CMK (cell line): Measurements from ENCODE around the gene COLEC11.
A peak's percentile ranks its signal among the peaks of the same experiment; 100 is the strongest.
"Not testable (repeated sequence)": the region's sequence is repeated elsewhere in the genome, so short reads cannot be mapped to it uniquely, and the experiment has no call there.

Experiments
- DNase-seq: peaks from one replicate; pipeline ENCODE4 v3.0.0-alpha.2; 2010; ENCODE audit warnings: low read depth

Gene COLEC11

DNA sequence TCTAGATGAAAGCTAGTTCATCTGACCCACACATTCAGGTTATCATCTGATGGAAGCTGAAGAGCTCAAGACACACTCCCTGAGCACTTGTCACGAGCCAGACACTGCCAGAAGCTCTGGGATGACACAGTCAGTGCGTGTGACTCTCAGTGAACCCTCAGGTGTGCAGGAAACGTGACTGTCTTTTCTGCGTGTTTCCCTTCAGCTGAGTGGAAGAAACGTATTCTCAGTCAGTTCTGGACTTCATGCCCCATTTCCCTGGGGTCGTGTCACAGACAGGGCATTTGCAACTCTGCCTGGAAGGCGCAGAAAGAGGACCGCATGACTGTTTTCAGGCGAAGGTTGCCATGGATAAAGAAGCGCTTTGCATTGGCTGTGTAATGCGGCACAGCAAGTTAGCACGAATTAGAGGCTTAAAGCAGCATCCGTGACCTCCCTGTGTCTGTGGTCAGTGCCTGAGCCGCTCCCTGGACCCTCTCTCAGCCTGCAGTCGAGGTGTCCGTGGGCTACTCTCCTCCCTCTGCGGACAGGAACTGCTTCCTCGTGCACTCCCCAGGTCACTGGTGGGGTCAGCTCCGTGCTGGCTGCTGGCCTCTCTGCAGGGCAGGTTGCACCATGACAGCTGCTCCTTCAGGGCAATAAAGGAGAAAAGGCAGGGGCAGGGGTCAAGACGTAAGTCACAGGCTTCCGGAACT lies 59.8 kb downstream of the COLEC11 start:
- no peak for DNase-seq

GRCh38 chr2:3655871-3656761 lies 61.2 kb downstream of the COLEC11 start:
- no peak for DNase-seq

GRCh38 chr2:3656762-3657721 lies 62.1 kb downstream of the COLEC11 start:
- no peak for DNase-seq

GRCh38 chr2:3657881-3658280 lies 63.0 kb downstream of the COLEC11 start, which contains the start of gene ALLC:
Gene ALLC, plus strand, starts transcription at chr2:3658200. Its CDS starts 12,958 bp downstream, at chr2:3671158.
- DNase-seq, result no peak

GRCh38 chr2:3659447-3660432 lies 64.8 kb downstream of the COLEC11 start:
- DNase-seq, result peak; percentile 69

DNA sequence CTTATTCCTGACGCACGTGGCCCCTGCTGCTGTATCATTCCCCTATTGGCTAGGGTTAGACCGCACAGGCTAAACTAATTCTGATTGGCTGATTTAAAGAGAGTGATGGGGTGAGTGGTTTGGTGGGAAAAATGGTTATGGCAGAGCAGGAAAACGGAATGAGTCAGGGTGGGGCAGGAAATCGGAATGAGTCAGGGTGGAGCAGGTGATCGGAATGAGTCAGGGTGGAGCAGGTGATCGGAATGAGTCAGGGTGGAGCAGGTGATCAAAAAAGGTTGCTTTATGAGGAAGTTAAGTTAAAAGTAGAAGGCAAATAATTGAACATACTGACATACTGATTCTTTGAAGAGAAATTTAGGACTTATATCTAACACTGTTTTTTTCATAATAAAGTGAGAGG lies 65.7 kb downstream of the COLEC11 start:
- not testable (repeated sequence) for DNase-seq

DNA sequence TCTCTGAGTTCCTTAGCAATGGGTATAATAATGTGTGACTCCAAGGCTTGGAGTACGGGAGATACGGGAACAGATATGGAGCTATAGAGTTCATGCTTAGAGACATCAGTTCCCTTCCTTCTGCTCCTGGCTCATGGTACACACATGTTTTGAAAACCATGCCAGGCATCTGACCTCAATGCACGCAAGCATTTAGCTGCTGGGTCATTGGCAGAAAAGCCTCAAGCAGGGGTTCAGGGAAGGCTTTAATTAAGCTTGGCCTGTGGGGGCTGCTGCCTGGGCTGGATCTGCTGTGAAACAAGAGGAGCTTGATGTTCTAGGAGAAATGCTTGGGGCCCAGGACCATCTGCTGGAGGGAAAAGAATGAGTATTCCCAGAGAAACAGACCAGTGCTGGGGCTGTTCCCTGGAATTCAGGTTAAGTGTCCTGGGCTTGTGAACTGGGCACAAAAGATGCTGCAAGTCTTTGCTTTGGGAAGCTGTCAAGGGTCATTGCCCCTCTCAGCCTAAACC lies 66.3 kb downstream of the COLEC11 start:
- no peak for DNase-seq

DNA sequence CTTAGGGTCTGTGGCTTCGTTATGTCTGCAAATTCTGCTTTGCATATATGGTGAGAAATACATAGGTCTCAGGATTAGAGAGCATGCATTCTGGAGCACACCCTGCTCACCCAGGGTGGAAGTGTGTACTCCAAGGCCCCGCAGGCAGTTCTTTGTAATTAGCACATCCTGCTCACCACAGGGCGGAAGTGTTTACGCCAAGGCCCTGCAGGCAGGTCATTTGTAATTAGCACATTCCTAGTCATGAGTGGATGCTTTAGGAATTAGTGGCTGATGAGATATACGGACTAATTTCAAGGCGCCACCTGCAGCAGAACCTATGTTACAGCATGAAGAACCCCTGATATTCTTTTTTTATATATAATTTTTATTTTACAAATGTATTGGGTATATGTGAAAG lies 67.3 kb downstream of the COLEC11 start:
- DNase-seq, result no peak

DNA sequence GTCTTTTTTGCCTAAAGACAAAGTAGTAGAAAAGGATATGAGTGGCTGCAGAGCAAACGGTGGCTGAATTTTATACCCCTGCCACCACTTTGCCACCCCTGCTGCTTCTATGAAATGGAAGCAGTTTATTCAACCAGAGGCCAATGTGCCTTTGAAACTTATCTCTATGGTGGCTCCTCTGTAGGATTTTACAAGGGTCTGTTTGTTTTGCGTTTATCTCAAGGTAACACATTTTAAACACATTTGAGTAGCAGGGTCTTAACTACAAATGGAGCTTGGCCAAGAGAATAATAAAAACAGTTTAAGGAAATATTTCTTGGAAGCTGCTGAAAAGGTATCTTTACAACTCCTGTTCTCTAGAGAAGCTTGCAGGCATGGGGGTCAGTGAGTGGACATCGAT lies 69.2 kb downstream of the COLEC11 start:
- no peak for DNase-seq

GRCh38 chr2:3664925-3665324 lies 70.0 kb downstream of the COLEC11 start:
- DNase-seq, result no peak

DNA sequence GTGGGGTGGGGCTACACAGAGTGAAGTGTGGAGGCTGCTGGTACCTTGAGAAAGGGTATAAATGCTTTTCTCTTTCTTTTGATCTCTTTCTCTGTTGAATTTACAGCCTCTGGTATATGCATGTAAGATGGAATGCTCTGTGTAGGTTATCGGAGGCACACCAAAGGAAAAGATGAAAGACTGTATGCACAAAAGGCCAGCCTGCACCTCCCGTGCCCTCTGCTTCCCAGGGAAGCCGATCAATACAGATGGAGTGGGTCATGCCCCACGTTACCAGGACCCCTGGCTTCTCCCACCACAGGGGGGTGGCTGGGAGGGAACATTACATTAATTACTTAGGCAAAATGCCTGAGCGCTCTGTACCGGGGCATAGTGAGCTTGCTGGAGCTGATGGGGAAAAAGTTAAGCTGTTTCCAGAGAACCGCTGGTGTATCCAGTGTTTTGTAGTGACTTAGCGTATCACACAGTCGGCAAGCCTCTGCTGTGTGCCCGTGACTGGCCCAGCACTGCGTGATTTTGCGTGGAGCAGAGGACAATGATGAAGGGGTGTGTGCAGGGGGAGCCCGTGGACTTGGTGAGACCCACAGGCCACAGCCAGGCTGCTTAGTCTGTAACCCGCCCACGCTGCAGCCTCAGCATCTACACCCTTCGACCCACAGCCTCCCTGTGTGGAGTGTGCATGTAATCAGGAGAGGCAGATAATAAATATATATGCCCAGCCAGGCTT lies 71.1 kb downstream of the COLEC11 start:
- DNase-seq, result no peak

GRCh38 chr2:3666613-3666975 lies 71.7 kb downstream of the COLEC11 start:
- no peak for DNase-seq

DNA sequence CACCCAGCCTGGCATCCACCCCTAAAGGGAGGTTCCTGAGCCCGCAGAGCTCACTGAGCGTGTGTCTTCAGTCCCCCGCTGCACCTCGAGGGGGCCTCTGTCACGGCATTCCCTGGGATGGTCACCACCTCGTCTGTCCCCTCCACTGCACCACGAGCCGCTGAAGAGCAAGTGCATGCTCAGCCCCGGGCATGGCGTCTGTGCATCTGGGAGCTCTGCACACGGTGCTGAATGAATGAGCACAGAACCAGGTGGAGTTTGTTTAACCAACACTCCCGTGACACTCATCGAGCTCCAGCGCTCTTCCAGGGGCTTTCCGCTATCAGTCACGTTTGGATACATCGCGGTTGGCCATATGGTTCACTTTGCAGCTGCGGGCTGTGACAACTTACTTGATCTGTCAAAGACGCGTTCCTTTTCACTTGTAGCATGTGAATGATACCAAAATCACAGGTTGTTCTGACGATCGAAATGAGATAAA lies 72.3 kb downstream of the COLEC11 start:
- DNase-seq, result peak; percentile 25

- DNase-seq, result no peak
These were observed 74.7 kb downstream of the COLEC11 start for GRCh38 chr2:3669656-3670055.

GRCh38 chr2:3670376-3670775 lies 75.5 kb downstream of the COLEC11 start:
- DNase-seq, result no peak

- DNase-seq, result no peak
These were observed 76.0 kb downstream of the COLEC11 start for GRCh38 chr2:3670941-3671340.

GRCh38 chr2:3672861-3673678 lies 78.2 kb downstream of the COLEC11 start:
- DNase-seq, result no peak

- DNase-seq, result no peak
These were observed 79.3 kb downstream of the COLEC11 start for GRCh38 chr2:3674066-3674845.
